ENCODE results near the gene HIRIP3. TPM values are rescaled to one million over a fixed set of nuclear protein-coding genes. Genes with fewer than 3 reads are reported as not detected.
A peak's percentile ranks its signal among the peaks of the same experiment; 100 is the strongest.
"Not testable (repeated sequence)": the region's sequence is repeated elsewhere in the genome, so short reads cannot be mapped to it uniquely, and the experiment has no call there.

The HIRIP3 gene
- total RNA-seq, 2 experiments from 2014 or later: 39.5 to 41.4 TPM

DNA sequence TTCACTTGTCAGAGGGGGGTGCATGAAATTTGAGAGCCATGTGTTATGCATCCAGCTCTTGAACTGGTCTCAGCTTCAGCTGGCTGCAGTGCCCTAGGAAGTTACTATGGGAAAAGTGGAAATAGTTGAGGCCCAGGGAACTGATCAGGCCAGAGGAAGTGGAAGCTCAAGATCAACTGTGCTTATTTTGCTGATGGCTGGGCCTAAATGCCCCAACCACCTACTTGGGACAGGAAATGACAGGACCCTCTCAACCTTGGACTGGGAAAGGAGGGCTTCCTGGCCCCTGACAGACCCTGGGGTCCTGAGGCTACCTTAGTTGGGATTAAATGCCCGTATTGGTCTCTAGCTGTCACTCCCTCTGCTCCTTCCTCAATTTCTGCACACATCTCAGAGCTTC lies 22.9 kb downstream of the HIRIP3 start:
- Mint-ChIP-seq H3K27ac (peak overlapping the region; percentile 70), H3K4me3 (no peak overlapping the region)
- no peak for DNase-seq

DNA sequence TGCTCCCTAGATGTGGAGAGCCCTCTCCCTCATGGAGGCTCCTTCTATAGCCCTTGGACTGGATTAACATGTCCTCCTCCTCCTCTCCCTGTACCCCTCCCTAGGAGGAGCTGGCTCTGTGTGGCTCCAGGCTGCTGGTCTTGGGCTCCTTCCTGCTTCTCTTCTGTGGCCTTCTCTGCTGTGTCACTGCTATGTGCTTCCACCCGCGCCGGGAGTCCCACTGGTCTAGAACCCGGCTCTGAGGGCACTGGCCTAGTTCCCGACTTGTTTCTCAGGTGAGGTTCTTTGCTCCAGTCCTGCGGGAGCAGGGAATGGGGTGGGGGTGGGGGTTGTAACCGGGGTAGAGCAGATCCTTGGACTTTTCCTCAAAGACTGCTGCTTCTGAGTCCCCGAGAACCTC lies 24.1 kb downstream of the HIRIP3 start:
- no peak overlapping the region for H3K4me3 Mint-ChIP-seq
- no peaks in the 10 kb centered on the region for H3K27me3 Mint-ChIP-seq
- DNase-seq: no peak
- peaks cover 24% of the 10 kb centered on the region for H3K4me1 Mint-ChIP-seq
- H3K36me3 Mint-ChIP-seq: peaks cover 33% of the 10 kb centered on the region
- peaks cover 7% of the 10 kb centered on the region for H3K9me3 Mint-ChIP-seq
- no peak overlapping the region for H3K27ac Mint-ChIP-seq

More for the DNA sequence above, 22.9 kb downstream of the HIRIP3 start:
- peaks cover 7% of the 10 kb centered on the region for H3K9me3 Mint-ChIP-seq
- H3K27me3 Mint-ChIP-seq: no peaks in the 10 kb centered on the region
- peaks cover 33% of the 10 kb centered on the region for H3K36me3 Mint-ChIP-seq
- H3K4me1 Mint-ChIP-seq: peaks cover 33% of the 10 kb centered on the region

DNA sequence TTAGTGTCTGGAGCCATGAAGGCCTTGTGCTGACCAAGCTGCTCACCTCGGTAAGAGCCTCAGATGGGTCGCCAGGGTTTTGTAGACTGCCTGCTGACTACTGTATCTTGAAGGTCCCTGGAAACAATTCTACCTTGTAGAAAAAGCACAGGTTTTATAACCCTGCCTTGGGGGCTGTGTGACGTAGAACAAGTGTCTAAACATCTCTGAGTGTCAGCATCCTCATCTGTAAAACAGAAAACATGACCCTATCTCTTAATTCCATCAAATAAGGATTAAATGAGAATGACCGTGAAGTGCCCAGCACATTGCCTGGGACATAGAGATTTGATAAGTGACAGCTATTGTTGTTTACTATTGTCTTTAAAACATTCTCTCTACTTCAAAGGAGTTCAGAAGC lies 27.2 kb downstream of the HIRIP3 start:
- no peaks in the 10 kb centered on the region for H3K27me3 Mint-ChIP-seq
- no peak overlapping the region for H3K4me3 Mint-ChIP-seq
- peaks cover 8% of the 10 kb centered on the region for H3K4me1 Mint-ChIP-seq
- H3K36me3 Mint-ChIP-seq: peaks cover 24% of the 10 kb centered on the region
- H3K9me3 Mint-ChIP-seq: peaks cover 5% of the 10 kb centered on the region
- DNase-seq: no peak
- H3K27ac Mint-ChIP-seq: no peak overlapping the region

DNA sequence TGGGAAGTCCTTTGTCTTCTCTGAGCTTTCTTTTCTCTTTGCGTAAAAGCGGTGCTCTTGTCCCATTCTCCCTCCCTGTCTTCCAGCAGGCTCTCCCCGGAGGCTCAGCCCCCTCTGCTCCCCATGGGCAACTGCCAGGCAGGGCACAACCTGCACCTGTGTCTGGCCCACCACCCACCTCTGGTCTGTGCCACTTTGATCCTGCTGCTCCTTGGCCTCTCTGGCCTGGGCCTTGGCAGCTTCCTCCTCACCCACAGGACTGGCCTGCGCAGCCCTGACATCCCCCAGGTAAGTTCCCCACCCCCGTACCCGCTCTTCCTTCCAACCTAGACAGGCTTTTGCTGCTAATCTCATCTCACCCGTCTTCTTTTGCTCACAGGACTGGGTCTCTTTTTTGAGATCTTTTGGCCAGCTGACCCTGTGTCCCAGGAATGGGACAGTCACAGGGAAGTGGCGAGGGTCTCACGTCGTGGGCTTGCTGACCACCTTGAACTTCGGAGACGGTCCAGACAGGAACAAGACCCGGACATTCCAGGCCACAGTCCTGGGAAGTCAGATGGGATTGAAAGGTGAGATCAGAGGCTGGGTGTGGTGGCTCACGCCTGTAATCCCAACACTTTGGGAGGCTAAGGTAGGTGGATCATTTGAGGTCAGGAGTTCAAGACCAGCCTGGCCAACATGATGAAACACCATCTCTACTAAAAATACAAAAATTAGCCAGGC lies 32.2 kb downstream of the HIRIP3 start:
- Mint-ChIP-seq H3K4me3 (peak overlapping the region; percentile 83), H3K27ac (peak overlapping the region; percentile 79), H3K36me3 (no peaks in the 10 kb centered on the region), H3K9me3 (no peaks in the 10 kb centered on the region), H3K27me3 (no peaks in the 10 kb centered on the region), H3K4me1 (peaks cover 16% of the 10 kb centered on the region)
- DNase-seq: no peak

DNA sequence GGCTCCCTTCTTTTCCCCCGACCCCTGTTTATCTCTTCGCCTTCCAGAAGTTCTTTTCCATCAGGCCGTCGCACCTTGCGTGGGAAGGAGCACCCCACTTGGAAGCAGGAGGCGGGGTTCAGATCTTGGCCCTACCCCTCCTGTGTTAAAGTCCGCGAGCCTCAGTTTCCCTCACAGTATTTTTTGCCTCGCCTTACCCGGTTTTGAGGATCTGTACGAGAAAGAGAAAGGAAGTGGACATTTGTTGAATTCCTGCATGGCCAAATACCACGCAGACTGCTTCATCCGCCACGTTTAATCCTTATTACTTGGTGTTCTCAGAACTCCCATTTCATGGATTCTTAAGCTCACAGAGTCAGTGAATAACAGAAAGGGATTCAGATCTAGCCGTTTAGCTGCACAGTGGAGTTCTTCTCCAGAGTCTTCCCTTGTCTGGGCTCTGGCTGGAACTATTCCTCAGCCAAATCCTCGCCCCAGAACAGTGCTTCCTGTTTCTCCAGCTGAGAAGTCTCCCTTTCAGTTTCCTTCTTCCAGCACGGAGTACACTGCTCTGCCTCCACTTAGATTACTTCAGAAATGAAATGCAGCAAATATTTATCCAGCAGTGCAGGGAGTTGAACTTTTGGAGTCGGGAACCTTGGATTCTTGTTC lies 32.9 kb downstream of the HIRIP3 start:
- peak overlapping the region; percentile 83 for H3K4me3 Mint-ChIP-seq
- H3K9me3 Mint-ChIP-seq: no peaks in the 10 kb centered on the region
- H3K27me3 Mint-ChIP-seq: no peaks in the 10 kb centered on the region
- no peak for DNase-seq
- peak overlapping the region; percentile 79 for H3K27ac Mint-ChIP-seq
- H3K36me3 Mint-ChIP-seq: no peaks in the 10 kb centered on the region
- peaks cover 16% of the 10 kb centered on the region for H3K4me1 Mint-ChIP-seq

DNA sequence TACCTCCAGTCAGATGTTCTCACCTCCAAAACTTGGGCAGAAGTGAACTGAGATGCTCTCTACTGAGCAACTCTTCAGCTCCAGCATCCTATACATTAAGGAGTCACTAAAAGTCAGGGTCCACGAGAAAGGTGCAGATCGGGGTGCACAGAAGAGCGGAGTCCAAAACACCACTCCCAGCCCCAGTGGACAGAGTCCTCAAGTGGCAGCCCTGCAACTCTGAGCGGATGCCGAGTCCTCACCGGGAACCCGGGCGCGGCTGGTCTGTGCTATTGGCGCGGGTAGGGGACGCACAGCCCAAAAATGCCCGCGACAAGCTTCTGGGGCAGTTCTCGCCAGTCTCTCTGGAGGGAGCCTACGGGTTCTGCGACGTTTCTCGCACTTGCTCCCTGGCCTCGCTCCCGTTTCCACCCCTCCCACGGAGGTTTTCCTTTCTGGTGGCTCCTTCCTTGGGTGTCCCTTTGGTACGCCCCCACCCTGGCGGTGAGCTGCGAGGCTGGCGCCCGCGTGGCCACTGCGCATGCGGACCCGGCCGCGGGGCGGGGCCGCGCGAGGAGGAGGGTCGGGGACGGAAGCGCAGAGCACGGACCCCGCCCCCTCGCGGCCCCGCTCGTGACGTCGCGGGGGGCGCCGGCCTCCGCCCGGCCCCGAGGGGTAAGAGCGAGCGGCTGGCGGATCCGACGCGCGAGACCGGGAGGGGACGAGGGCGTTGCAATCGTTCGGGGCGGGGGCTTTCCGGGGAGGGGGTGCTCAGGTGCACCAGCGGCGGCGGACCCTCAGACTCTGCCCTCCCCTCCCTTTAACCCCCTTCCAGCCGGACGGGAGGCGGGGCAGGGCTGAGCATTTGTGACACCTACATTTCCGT lies 33.7 kb downstream of the HIRIP3 start, which contains the start of gene TMEM219:
TMEM219 (plus strand) TSS at position 601 of the 865 bp plus-strand sequence. CDS start 1,065 bp downstream, outside the sequence.
- H3K36me3 Mint-ChIP-seq: no peaks in the 10 kb centered on the region

DNA sequence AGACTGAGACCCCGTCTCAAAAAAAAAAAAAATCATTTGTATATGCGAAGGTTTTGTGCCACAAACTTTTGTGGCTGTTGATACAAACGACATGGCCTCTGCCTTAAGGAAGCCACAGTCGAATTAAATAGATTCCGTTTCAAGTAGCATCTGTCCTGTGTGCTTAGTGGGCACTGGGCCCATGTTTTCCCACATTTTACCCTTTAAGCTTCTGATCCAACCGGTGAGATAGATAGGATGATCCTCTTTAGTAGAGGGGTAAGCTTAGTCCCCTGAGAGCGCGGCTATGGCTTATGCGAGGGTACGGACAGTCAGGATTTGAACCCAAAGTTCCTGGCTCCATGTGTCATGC lies 34.3 kb downstream of the HIRIP3 start:
- no peak for DNase-seq
- H3K27me3 Mint-ChIP-seq: no peaks in the 10 kb centered on the region
- H3K27ac Mint-ChIP-seq: peak overlapping the region; percentile 85
- H3K9me3 Mint-ChIP-seq: no peaks in the 10 kb centered on the region
- peaks cover 16% of the 10 kb centered on the region for H3K4me1 Mint-ChIP-seq
- peak overlapping the region; percentile 76 for H3K4me3 Mint-ChIP-seq
- H3K36me3 Mint-ChIP-seq: no peaks in the 10 kb centered on the region

More for the DNA sequence above, 33.7 kb downstream of the HIRIP3 start, which contains the start of gene TMEM219:
- Mint-ChIP-seq H3K4me1 (peaks cover 16% of the 10 kb centered on the region), H3K9me3 (no peaks in the 10 kb centered on the region), H3K27ac (peak within 1 kb of the TSS; percentile 85), H3K4me3 (peak within 1 kb of the TSS; percentile 83), H3K27me3 (no peaks in the 10 kb centered on the region)
- DNase-seq: peak; percentile 97

DNA sequence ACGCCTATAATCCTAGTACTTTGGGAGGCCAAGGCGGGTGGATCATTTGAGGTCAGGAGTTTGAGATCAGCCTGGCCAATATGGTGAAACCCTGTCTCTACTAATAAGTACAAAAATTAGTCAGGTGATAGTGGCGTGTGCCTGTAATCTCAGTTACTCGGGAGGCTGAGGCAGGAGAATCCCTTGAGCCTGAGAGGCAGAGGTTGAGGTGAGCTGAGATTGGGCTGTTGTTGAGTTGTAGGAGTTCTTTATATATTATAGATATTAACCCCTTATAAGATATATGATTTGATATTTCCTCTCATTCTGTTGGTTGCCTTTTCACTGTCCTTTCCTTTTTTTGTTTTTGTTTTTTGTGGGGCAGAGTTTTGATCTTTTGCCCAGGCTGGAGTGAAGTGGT lies 35.6 kb downstream of the HIRIP3 start:
- not testable (repeated sequence) for DNase-seq, H3K4me3 Mint-ChIP-seq, H3K27me3 Mint-ChIP-seq, H3K27ac Mint-ChIP-seq, H3K36me3 Mint-ChIP-seq, H3K9me3 Mint-ChIP-seq
- peaks cover 15% of the 10 kb centered on the region for H3K4me1 Mint-ChIP-seq

DNA sequence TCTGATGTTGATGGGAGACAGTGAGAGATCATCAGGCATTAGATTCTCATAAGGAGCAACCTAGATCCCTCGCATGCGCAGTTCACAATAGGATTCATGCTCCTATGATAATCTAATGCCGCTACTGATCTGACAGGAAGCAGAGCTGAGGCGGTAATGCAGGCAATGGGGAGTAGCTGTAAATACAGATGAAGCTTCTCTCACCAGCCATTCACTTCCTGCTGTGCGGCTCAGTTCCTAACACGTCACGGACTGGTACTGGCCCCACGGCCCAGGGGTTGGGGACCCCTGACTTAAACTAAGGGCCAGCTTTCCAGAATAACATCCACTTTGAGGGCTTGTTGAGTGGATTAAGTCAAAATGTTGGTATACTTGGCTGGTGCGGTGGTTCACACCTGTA lies 36.1 kb downstream of the HIRIP3 start:
- H3K36me3 Mint-ChIP-seq: no peaks in the 10 kb centered on the region
- no peaks in the 10 kb centered on the region for H3K9me3 Mint-ChIP-seq
- no peak overlapping the region for H3K4me3 Mint-ChIP-seq
- no peak overlapping the region for H3K27ac Mint-ChIP-seq
- peaks cover 15% of the 10 kb centered on the region for H3K4me1 Mint-ChIP-seq
- H3K27me3 Mint-ChIP-seq: no peaks in the 10 kb centered on the region
- DNase-seq: no peak

DNA sequence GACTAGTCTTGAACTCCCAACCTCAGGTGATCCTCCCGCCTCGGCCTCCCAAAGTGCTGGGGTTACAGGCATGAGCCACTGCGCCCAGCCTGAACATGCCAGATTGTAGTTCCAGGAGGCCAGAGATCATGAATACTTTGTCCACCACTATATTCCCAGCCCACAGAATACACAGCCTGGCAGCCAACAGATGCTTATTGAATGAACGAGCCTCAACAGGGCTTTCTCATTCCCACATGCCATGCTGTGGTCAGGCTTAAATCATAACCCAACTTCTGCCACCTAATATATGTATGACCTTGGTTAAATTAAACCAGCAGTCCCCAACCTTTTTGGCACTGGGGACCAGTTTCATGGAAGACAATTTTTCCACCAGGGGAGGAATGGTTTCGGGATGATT lies 36.7 kb downstream of the HIRIP3 start:
- DNase-seq: no peak
- Mint-ChIP-seq H3K9me3 (no peaks in the 10 kb centered on the region), H3K27me3 (no peaks in the 10 kb centered on the region), H3K4me3 (no peak overlapping the region), H3K36me3 (no peaks in the 10 kb centered on the region), H3K27ac (no peak overlapping the region), H3K4me1 (peaks cover 15% of the 10 kb centered on the region)

DNA sequence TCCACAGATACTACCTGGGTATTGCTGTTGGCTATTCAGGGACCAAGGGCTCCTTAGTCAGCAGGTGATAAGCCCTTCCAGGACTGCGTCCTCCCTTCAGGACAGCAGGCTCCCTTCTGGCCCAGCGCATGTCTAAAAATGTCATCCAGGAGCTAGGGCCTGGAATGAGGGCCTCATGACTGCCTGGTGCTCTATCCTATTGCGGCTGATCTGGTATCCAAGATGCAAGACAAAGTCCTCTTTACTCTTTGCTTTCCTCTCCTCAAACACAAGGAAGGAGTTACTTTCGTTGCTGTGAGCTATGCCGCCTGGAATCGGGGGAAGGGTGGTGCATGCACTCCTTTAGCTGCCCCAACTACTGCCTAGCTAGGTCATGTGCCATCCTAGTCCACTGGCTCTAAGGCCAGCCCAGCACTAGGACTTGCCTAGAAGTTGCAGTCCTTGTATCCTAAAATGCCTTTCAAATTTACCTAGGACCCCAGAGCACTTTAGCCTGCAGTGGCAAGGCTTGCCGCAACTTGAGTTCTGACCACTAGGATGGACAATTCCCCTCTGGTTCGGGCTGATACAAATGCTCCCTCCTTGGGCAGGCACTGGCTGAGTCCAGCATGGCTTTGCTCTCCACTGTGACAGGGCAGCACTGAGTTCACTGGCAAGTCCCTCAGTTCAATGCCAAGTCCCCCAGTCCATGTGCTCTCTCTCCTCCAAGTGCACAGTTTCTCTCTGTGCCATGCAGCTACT lies 43.6 kb downstream of the HIRIP3 start:
- no peaks in the 10 kb centered on the region for H3K36me3 Mint-ChIP-seq
- no peak overlapping the region for H3K27ac Mint-ChIP-seq
- no peaks in the 10 kb centered on the region for H3K4me1 Mint-ChIP-seq
- no peak for DNase-seq
- H3K27me3 Mint-ChIP-seq: no peaks in the 10 kb centered on the region
- peaks cover 3% of the 10 kb centered on the region for H3K9me3 Mint-ChIP-seq
- no peak overlapping the region for H3K4me3 Mint-ChIP-seq

DNA sequence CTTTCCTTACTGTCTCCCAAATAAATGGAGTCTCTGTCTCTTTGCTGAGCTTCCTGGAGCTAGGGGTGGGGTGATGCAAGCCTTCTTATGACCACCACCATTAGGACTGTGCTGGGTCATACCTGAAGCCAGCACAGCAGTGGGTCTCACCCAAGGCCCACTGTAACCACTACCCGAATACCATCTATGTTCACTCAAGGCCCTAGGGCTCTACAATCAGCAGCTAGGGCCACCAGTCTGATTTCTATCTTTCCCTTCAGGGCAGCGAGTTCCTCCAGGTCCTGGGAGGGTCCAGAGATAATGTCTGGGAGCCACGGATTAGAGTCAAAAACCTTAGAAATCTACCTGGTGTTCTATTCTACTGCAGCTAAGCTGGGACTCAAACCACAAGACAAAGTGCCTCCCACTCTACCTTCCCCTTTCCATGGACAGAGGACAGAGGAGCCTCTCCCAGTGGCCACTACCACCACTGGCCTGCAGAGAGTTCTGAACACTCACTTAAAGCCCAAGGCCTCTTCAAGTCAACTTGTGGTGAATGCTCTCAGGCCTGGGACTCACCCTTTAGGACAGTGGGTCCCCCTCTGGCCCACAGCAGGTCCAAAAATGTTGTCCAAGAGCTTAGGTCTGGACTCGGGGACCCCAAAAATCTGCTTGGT lies 44.5 kb downstream of the HIRIP3 start:
- DNase-seq: no peak
- no peak overlapping the region for H3K4me3 Mint-ChIP-seq
- no peaks in the 10 kb centered on the region for H3K36me3 Mint-ChIP-seq
- H3K9me3 Mint-ChIP-seq: peaks cover 3% of the 10 kb centered on the region
- H3K4me1 Mint-ChIP-seq: no peaks in the 10 kb centered on the region
- H3K27ac Mint-ChIP-seq: no peak overlapping the region
- no peaks in the 10 kb centered on the region for H3K27me3 Mint-ChIP-seq

DNA sequence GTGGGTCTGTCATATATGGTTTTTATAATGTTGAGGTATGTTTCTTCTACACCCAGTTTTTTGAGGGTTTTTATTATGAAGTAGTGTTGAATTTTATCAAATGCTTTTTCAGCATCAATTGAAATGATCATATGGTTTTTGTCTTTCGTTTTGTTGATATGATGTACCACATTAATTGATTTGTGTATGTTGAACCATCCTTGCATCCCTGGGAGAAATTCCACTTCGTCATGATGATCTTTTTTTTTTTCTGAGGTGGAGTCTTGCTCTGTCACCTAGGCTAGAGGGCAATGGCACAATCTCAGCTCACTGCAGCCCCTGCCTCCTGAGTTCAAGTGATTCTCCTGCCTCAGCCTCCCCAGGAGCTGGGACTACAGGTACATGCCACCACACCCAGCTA lies 47.5 kb downstream of the HIRIP3 start:
- no peaks in the 10 kb centered on the region for H3K27me3 Mint-ChIP-seq
- peaks cover under 1% of the 10 kb centered on the region for H3K4me1 Mint-ChIP-seq
- no peaks in the 10 kb centered on the region for H3K36me3 Mint-ChIP-seq
- H3K4me3 Mint-ChIP-seq: no peak overlapping the region
- DNase-seq: no peak
- H3K9me3 Mint-ChIP-seq: peaks cover 3% of the 10 kb centered on the region
- H3K27ac Mint-ChIP-seq: no peak overlapping the region

Data from activated naive CD8-positive, alpha-beta T cell treated with anti-CD3 and anti-CD28 coated beads for 36 hours (primary cell).